Lung (tissue), 12 donors: Measurements from ENCODE around the gene MYOG. TPM values are rescaled to one million over a fixed set of nuclear protein-coding genes. Genes with fewer than 3 reads are reported as not detected.

ENCODE experiments used
- ATAC-seq: fragments of 200-7000 bp; cut with Tn5 transposase; one replicate; pipeline ENCODE4 v1.9.1; 2020; ENCODE audit warnings: moderate number of reproducible peaks; ENCODE audit not compliant: insufficient read depth, low FRiP score
- DNase-seq, 3 donors: peaks; one replicate each; pipeline ENCODE4 v3.0.0-alpha.2; 2013 to 2017
- H3K27ac ChIP-seq, 2 donors: one replicate each; pipeline ENCODE4 v1.5.1; 2013; ENCODE audit warnings: mild to moderate bottlenecking in 2 of 2, moderate library complexity in 2 of 2, control low read depth in 1 of 2, inconsistent platforms in 1 of 2, low read depth in 1 of 2, low read length in 1 of 2
- H3K27me3 ChIP-seq, 3 donors: one replicate each; pipeline ENCODE4 v1.5.1; 2013; ENCODE audit warnings: low read length in 2 of 3; ENCODE audit not compliant: control insufficient read depth in 3 of 3, insufficient read depth in 3 of 3
- H3K36me3 ChIP-seq, 4 donors: one replicate each; pipeline ENCODE4 v1.5.1; 2013; ENCODE audit warnings: low read length in 4 of 4, mild to moderate bottlenecking in 1 of 4, moderate library complexity in 1 of 4; ENCODE audit not compliant: control insufficient read depth in 4 of 4, insufficient read depth in 4 of 4
- H3K4me1 ChIP-seq, 5 donors: one replicate each; pipeline ENCODE4 v1.5.1; 2013; ENCODE audit warnings: low read length in 5 of 5, mild to moderate bottlenecking in 2 of 5, moderate library complexity in 1 of 5; ENCODE audit not compliant: control insufficient read depth in 5 of 5, insufficient read depth in 5 of 5
- H3K4me3 ChIP-seq: one replicate; pipeline ENCODE4 v1.5.1; 2013; ENCODE audit warnings: mild to moderate bottlenecking, control low read depth, moderate library complexity
- H3K9ac ChIP-seq, 2 donors: one replicate each; pipeline ENCODE4 v1.5.1; 2013; ENCODE audit warnings: low read length in 2 of 2, control low read depth in 1 of 2; ENCODE audit not compliant: insufficient read depth in 1 of 2
- H3K9me3 ChIP-seq, 4 donors: one replicate each; pipeline ENCODE4 v1.5.1; 2013; ENCODE audit warnings: low read length in 3 of 4, mild to moderate bottlenecking in 1 of 4, moderate library complexity in 1 of 4; ENCODE audit not compliant: control insufficient read depth in 4 of 4, insufficient read depth in 3 of 4
- WGBS, 2 donors: extraction: QIAGEN DNeasy Blood & Tissue Kit; methylation state at CpG; one replicate each; pipeline ENCODE4 v1.1.7; 2013; 5-methylcytosine and 5-hydroxymethylcytosine counted together
- polyA plus RNA-seq, 2 donors: library from polyadenylated mRNA; stranded (reverse); fragments of 200-250 nt; gene quantifications; one replicate each; pipeline ENCODE4 v1.2.1, GENCODE V29; 2013
- total RNA-seq, 2 donors: library from RNA; depleted of rRNA in 1 of 2; stranded (reverse); fragments of >200 nt in 1 of 2; gene quantifications; one replicate each; pipeline ENCODE4 v1.2.1, GENCODE V29; 2014 to 2021
- TF ChIP-seq, protein P1 (sequence below): IDR thresholded peaks from 2 replicates; pipeline ENCODE4 v1.5.1; 2012; ENCODE audit warnings: mild to moderate bottlenecking; ENCODE audit errors: control extremely low read depth, extremely low read depth
- donor health status: control.
- donor health status: control.
- donor health status: Bipolar disorder and iron deficiency.
- donor health status: healthy.
- donor health status: DM: yes; HTN: yes; CAD: no.

MYOG gene
- total and polyA plus RNA-seq, 4 donors, result not detected

DNA sequence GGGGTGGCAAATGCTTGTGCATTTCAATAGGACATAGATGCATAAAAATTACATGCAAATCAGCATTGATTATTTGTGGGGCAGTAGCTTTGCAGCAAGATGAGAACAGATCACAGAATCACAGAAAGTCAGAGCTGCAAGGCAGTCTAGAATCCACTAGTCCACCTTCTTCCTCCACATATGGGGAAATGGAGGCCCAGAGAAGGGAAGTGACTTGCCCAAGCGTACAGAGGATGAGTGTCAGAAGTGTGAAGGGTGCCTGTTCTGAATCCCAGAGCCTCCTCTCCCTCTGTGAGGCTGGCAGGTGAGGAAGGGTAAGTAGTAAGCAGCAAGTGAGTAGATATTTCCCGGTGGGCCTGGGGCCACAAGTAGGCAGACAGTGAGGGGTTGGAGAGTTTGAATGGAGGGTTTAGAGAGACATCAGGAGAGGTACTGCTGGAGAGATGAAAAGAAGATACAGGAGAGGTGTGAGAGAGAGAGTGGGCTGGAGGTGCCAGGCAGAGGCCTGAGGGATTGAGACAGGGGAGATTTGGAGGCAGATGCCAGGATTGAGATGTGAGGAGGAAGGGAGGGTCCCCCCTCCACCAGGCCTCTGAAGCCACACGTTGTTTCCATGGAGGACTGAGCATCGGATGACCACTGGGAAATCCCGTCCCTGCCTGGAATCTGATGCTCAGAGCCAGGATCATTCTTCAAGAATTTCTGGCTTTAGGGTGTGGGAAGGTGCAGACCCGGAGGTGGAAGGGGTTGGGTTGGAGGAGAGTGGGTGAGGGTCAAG, 4.8 kb upstream of the MYOG start:
- H3K36me3 ChIP-seq, result no peaks in the 10 kb centered on the region
- H3K4me3 ChIP-seq, result no peak overlapping the region
- TF ChIP-seq, protein P1, sequence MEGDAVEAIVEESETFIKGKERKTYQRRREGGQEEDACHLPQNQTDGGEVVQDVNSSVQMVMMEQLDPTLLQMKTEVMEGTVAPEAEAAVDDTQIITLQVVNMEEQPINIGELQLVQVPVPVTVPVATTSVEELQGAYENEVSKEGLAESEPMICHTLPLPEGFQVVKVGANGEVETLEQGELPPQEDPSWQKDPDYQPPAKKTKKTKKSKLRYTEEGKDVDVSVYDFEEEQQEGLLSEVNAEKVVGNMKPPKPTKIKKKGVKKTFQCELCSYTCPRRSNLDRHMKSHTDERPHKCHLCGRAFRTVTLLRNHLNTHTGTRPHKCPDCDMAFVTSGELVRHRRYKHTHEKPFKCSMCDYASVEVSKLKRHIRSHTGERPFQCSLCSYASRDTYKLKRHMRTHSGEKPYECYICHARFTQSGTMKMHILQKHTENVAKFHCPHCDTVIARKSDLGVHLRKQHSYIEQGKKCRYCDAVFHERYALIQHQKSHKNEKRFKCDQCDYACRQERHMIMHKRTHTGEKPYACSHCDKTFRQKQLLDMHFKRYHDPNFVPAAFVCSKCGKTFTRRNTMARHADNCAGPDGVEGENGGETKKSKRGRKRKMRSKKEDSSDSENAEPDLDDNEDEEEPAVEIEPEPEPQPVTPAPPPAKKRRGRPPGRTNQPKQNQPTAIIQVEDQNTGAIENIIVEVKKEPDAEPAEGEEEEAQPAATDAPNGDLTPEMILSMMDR, result no peak
- no peak overlapping the region for H3K9ac ChIP-seq
- no peak overlapping the region for H3K27ac ChIP-seq
- DNase-seq (no peak), ATAC-seq (no peak)
- H3K4me1 ChIP-seq, result no peaks in the 10 kb centered on the region
- WGBS, 2 donors, result 78 to 81% methylated on average over 6 of the region's 6 CpGs
- peaks cover 0 to 8% (median 0%) of the 10 kb centered on the region in 4 donors for H3K9me3 ChIP-seq
- H3K27me3 ChIP-seq, result peaks cover 0 to 3% (median 0%) of the 10 kb centered on the region in 3 donors

- WGBS, 2 donors, result 81 to 85% methylated on average over 7 of the region's 7 CpGs
- no peak overlapping the region for H3K27ac ChIP-seq
- ATAC-seq (no peak), DNase-seq (no peak)
- peaks cover 0 to 2% (median 0%) of the 10 kb centered on the region in 4 donors for H3K9me3 ChIP-seq
- no peak overlapping the region for H3K4me3 ChIP-seq
- no peaks in the 10 kb centered on the region for H3K36me3 ChIP-seq
- no peaks in the 10 kb centered on the region for H3K4me1 ChIP-seq
- no peak overlapping the region for H3K9ac ChIP-seq
- TF ChIP-seq, protein P1, result no peak
- H3K27me3 ChIP-seq, result peaks cover 0 to 3% (median 0%) of the 10 kb centered on the region in 3 donors
These were observed 3.8 kb upstream of the MYOG start for GRCh38 chr1:203089651-203090045.

DNA sequence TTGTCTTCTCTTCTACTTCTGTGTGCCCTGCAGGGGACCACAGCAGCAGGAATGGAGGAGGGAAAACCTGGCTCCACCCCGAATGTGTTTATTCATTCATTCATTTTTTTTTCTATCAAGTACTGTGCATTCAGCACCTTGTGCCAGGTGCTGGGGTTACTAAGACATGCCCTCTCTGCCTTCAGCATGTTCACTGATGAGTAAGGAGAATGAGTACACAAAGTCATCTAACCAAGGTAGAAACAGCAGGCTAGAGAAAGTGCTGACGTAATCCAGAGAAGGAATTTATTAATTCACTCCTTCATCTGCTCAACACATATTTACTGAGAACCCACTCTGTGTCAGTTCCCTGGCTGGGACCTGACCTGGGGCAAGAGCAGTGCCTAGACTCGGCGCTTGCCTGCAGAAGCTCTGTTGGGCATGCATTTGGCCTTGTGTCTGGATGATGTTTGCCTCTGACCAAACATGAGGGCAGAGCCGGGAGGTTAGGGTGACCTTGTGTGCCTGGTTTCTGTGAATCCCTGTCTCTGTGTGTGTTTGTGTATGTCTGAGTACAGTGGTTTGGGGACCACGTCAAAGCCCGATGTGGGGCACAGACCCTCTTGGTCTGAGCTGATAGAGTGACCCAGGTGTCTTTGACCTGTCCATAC, 3.3 kb upstream of the MYOG start:
- H3K9me3 ChIP-seq, result no peaks in the 10 kb centered on the region
- ATAC-seq (no peak), DNase-seq (no peak)
- no peaks in the 10 kb centered on the region for H3K4me1 ChIP-seq
- H3K27ac ChIP-seq, result no peak overlapping the region
- no peak overlapping the region for H3K9ac ChIP-seq
- H3K36me3 ChIP-seq, result no peaks in the 10 kb centered on the region
- peaks cover 0 to 3% (median 0%) of the 10 kb centered on the region in 3 donors for H3K27me3 ChIP-seq
- 87 to 92% methylated on average over 7 of the region's 7 CpGs for WGBS, 2 donors
- no peak overlapping the region for H3K4me3 ChIP-seq
- TF ChIP-seq, protein P1, result no peak
